SK-N-SH (cell line): ENCODE measurements around the gene TBC1D5.
A peak's percentile ranks its signal among the peaks of the same experiment; 100 is the strongest.

Experiments
- CTCF ChIP-seq: fragments of 200-600 bp; sonication (generic); IDR thresholded peaks from 2 replicates; pipeline ENCODE4 v1.6.1; 2017; ENCODE audit warnings: antibody characterized with exemption, mild to moderate bottlenecking, moderate library complexity
- EP300 ChIP-seq, 2 experiments: IDR thresholded peaks; 2 replicates each; pipeline versions ENCODE4 v1.4.0 to v1.6.1; 2012; ENCODE audit warnings: borderline replicate concordance in 1 of 2, low read depth in 1 of 2, low read length in 1 of 2
- MAX ChIP-seq: IDR thresholded peaks from 2 replicates; pipeline ENCODE4 v1.4.0; 2012; ENCODE audit warnings: low read depth
- POLR2AphosphoS5 ChIP-seq: IDR thresholded peaks from 2 replicates; pipeline ENCODE4 v1.6.1; 2012; ENCODE audit warnings: low read depth, low read length
- RAD21 ChIP-seq: IDR thresholded peaks from 2 replicates; pipeline ENCODE4 v1.6.1; 2012; ENCODE audit warnings: mild to moderate bottlenecking, low read length
- RFX5 ChIP-seq: IDR thresholded peaks from 2 replicates; pipeline ENCODE4 v1.6.1; 2012; ENCODE audit warnings: mild to moderate bottlenecking, improper control_type of control experiment, low read length
- TAF1 ChIP-seq: IDR thresholded peaks from 2 replicates; pipeline ENCODE4 v1.6.1; 2012; ENCODE audit warnings: low read depth, mild to moderate bottlenecking, low read length, moderate library complexity, borderline replicate concordance

GRCh38 chr3:17175187-17175807 is 567.1 kb downstream of the TBC1D5 start:
- no peak for TF ChIP-seq RFX5
- TF ChIP-seq MAX, result no peak
- TF ChIP-seq POLR2AphosphoS5, result no peak
- no peak for TF ChIP-seq CTCF
- TF ChIP-seq RAD21, result no peak
- TF ChIP-seq TAF1, result no peak
- TF ChIP-seq EP300 (IDR thresholded peaks at IDR 0.05; ENCODE audit: borderline replicate concordance in 1 of 2, low read depth in 1 of 2, low read length in 1 of 2), result 0 out of 4 replicates have a peak, but pooled peaks of 1 of the 2 experiments have one; percentile 38
